HG03558 (cell line): ENCODE measurements around the gene PTPA.
A peak's percentile ranks its signal among the peaks of the same experiment; 100 is the strongest.

Source experiments
- ATAC-seq: cut with Tn5 transposase; IDR thresholded peaks from one replicate; pipeline ENCODE4 v1.9.1; 2021; ENCODE audit warnings: moderate number of reproducible peaks; ENCODE audit not compliant: unreplicated experiment; ENCODE audit errors: extremely low read depth

PTPA gene

DNA sequence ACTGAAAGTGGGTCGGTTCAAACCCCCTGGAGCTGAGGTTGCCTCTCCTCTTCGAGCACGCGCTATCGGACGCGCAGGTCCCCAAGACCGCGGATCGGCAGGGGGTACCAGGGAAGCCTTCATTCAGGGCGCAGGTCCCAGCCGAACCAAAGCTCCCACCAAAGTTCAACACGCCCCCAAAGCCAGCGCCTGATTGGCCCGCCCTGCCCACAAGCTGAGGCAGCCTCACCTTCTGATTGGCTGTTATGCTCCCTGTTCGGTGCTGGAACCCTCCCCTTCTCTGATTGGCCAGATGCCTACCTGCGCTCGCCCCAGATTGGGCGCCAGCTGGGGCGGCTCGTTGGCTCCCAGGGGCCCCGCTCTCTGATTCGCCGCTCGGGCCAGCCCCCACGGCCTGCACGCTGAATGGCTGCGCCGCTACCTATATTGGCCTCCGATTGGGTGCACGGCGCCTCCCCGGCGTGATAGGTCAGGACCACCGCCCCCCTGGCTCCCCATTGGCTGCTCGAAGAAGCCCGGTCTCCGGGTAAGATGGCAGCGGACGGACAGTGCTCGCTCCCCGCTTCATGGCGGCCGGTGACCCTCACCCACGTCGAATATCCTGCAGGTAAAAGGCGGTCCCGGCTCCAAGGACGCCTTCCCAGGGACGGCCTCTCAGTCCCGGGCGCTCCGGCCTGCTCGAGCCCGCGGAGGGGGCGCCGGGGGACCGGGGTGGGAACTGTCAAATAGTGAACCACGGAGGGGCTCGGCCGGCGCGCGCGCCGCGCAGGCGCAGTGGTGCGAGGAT is 30.4 kb upstream of the PTPA start, which contains the start of gene DOLPP1:
Gene DOLPP1, plus strand, starts transcription at position 511 of the 787 bp plus-strand sequence. Its CDS starts 21 bp downstream, at position 532.
- peak; percentile 73 for ATAC-seq

DNA sequence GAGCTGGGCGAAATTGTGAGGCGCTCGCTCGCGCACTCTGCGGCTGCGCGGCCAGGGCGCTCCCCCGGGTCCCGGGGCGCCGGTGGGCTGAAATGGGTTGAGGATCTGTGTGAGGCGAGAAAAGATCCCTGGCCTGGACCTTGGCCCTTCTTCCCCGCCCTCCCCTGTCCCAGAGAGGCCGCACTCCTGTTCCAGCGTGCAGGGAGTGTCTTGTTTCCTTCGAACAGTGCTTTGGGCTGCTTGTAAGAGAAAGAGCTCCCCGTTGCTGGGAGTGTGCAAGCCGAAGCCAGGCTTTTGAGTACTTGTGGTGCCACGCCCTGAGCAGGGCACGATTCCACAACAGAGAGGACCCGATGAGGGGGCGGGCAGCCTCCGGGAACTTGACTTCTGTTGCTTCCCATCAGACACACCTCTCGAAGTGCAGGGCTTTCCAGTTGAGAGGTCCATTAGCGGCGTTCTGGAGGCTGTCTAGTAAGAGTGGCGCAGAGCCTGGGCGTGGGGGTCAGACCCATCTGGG is 29.8 kb upstream of the PTPA start:
- ATAC-seq = no peak

- no peak for ATAC-seq
Observed at GRCh38 chr9:129084087-129084486, 27.1 kb upstream of the PTPA start.

DNA sequence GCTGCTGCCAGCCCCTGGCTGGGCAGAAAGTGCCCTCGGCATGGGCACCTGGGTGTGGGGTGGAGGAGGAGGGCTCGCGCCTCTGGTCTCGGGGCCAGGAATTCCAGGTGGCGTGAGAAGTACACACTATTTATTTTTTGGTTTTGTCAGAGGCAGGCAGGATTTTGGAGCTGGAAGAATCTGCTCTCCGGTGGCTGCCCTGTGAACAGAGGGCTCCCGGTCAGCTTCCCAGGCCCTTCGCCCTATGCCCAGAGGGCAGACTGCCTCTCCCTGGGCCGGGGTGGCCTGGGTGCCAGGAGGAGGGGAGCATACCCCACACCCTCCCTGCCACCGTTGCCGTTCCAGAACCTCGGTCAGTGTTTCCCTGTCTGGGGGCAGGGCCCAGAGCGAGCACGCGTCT is 22.0 kb upstream of the PTPA start:
- ATAC-seq = no peak

GRCh38 chr9:129093602-129094386 is 17.4 kb upstream of the PTPA start:
- ATAC-seq = no peak

GRCh38 chr9:129094387-129095169 is 16.6 kb upstream of the PTPA start:
- ATAC-seq = no peak

GRCh38 chr9:129095170-129095667 is 16.0 kb upstream of the PTPA start:
- no peak for ATAC-seq

- no peak for ATAC-seq
Observed at GRCh38 chr9:129095908-129096307, 15.3 kb upstream of the PTPA start.

- no peak for ATAC-seq
Observed at GRCh38 chr9:129097671-129098306, 13.4 kb upstream of the PTPA start.

GRCh38 chr9:129098328-129098727 is 12.9 kb upstream of the PTPA start:
- ATAC-seq = no peak

GRCh38 chr9:129100383-129101169 is 10.6 kb upstream of the PTPA start:
- ATAC-seq = no peak

DNA sequence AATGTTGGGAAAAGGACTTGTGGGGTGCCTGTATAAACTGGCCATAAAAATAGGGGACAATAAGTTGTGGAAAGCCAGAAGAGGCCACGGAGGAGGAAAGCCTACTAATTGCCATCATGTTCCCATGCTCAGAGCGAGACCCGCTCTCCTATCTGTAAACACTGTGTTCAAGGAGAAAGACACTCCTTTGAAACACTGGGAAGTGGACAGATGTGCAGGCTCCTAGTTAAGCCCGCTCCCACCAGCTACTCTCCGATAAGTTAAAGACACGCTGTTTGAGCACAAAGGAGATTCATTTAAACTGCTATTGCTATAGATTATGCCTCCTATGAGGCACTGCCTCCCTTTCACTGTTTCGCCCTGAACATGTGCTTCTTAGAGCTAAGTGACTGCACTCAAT is 9.9 kb upstream of the PTPA start:
- no peak for ATAC-seq

GRCh38 chr9:129102095-129102525 is 9.1 kb upstream of the PTPA start:
- no peak for ATAC-seq

DNA sequence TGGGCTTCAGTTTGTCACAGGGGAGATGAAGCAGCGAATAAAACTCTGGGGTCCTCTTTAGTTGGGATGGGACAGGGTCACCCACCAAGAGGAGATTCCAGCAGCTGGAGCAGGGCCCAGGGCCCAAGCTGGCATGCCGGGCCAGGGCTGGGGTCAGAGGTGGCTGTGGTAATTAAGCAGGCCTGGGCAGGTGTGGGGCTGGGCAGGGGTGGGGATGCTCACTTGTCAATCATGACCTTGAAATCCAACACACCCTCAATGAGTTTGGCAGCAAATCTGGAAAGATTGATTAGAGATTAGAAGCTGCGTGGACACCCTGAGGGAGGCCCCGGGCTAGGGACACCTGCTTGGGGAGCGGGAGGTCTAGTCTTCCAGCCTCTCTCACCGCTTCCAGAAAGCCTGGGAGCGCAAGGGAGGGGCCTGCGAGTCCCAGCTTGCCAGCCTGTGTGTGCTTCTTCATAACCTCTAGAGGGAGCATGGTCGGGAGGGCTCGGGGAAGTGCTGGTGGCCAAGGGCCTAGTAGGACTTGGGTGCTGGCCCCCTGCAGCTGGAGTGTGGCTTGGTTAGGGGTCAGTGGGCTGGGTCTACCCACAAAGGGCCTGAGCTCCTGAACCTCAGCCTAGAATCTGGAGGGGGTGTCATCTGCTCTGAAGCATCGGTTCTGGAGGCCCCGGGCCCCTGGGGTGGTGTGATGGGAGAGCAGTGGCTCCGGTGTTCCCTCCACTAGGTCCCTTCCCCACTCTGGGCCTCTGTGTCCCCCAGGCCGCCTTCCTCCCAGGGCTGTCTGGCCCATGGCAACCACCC is 8.2 kb upstream of the PTPA start:
- no peak for ATAC-seq

DNA sequence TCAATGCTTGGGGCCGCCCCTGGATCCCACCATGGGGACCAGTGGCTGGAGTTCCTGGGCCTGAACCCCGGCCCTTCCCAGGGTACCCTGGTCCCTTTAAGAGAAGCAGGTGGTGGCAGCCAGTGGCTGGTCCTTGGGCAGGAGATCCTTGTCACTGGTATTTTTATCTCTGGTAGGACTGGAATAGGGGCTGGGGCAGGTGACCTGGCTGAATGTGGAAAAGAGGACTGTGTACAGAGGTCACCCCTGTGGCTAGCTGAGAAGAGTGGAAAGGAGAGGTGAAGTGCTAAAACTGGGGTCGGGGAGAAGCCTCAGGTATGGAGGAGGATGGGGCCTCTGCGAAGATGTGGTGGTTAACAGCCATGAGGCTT is 7.6 kb upstream of the PTPA start:
- no peak for ATAC-seq

DNA sequence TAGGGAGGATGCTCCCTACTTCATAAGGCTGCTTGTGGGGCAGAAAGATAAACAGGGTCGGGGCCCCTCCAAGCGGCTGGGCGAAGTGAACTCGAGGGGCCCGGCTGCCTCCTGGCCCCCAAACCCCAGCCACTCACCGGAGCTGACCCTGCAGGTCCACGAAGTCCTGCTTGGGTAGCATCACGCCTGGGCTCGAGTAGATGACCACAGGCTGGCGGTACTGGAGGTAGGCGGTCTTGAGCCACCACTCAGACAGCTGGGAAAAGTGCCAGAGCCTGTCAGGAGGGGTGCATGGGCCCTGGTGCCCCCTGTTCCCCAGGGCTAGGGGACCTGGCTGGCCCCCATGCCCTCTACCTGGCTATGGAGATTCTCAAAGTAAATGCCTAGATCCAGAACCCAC is 7.2 kb upstream of the PTPA start:
- ATAC-seq = no peak

DNA sequence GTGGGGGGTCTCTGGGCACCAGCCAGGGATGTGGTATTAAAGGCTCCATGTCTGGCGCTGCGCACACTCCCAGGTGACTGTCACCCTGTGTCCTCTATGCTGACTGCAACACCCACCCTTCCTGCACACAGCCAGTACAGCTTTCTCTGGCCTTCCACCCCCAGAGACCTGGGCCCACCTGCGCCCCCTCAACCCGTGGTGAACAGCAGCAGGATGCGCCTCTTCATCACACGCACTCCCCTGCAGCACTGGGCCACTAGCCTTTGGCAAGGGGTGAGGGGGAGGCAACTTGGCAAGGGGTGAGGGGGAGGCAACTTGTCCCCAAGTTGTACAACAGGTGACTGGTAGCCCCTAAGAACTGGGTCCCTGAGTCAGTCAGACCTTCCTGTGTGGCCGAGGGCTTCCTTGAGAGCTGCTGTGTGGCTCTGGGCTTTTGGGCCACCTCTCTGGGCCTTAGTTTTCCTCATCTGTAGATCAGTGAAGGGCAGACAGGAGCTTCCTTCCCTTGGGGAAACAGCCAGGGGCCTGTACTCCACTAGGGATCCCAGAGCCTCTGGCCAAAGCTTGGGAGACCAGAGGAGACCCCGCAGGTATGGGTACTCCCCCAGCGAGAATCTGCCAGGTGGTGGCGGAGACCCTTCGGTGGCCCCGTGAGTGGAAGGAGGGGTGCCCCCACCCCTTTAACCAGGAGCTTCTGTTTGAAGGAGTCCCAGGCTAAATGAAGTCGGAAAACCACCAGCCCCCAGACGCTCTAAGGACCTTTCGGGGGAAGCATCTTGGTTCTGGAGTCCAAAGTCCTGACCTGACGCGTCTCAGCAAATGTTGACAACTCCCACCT is 5.1 kb upstream of the PTPA start:
- ATAC-seq = no peak
